NCI-H146 (cell line): ENCODE results near the gene NCBP3.
"Not testable (repeated sequence)": the region's sequence is repeated elsewhere in the genome, so short reads cannot be mapped to it uniquely, and the experiment has no call there.

Source experiments
- DNase-seq: peaks from one replicate; lab custom pipeline; 2025; lab: John Stamatoyannopoulos, UW

NCBP3 gene

DNA sequence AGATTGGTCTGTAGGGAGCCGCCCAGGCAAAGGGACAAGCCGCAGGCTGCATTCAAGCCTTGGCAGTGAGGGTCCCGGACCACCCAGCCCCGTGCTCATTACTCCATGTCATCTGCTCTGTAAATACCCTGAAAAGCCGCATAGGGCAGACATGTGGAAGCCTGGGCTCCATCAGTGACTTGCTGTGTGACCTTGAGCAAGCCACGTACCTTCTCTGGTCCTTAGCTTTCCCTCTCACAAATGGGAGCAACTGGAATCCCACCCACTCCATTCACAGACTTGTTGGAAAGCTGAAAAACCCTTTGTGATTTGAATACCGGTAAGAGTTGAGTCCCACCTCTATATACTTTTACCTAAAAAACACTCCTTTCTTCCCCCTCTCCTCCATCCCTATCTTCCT lies 34.9 kb upstream of the NCBP3 start:
- DNase-seq = no peak

DNA sequence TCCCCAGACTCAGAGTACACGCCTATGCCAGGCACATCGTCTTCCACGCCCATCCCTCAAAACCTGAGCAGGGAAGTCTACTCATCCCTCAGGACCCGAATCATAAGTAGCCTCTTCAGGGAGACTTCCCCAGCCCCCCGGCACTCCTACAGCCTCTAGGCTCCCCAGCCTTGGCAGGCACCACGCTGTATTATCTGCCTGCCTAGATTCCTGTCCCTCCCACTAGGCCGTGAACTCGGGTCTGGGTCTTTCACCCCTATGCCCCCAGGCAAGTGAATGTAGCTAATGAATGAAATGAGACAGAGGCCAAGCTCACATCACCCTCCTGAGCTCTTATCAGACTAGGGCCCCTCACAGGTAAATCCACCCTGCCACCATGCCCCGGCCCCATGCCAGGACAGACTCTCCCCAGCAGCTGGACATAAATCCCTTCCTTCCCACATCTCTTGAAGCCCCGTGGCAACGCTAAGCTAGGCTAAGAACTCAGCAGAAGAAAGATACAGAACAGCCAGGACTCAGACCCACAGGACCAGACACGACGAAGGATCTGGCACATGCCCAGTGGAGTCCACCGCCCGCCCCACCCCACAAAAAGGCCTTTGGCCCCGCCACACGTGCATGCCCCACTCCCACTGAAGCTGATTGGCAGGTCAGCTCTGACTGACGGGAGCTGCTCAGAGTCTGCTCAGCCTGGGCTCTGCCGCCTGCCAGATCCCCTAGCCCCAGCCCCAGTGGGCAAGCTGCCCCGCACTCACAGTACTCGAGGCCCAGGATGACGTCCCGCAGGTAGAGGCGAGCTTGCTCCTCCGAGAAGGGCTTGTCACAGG lies 33.8 kb upstream of the NCBP3 start:
- no peak for DNase-seq

GRCh38 chr17:3879186-3879585 lies 33.1 kb upstream of the NCBP3 start:
- no peak for DNase-seq

DNA sequence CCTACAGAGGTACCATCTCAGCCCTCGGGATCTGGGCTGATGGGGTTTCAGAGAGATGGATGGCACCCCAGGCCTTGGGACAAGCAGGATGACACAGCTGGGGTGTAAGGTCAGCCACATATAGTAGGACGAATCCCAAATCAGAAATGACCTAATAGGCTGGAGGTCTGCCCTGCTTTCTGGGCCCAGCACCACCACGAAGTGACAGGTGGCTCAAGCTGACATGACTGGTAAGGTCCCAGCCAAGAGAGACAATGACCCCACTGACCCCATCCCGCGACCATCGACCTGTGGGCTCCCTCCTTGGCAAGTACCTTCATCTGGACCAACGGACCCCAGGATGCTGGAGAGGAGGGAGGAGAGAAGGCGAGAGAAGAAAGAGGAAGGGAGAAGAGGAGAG lies 31.2 kb upstream of the NCBP3 start:
- DNase-seq = no peak

- no peak for DNase-seq
Observed at GRCh38 chr17:3875317-3875716, 29.3 kb upstream of the NCBP3 start.

DNA sequence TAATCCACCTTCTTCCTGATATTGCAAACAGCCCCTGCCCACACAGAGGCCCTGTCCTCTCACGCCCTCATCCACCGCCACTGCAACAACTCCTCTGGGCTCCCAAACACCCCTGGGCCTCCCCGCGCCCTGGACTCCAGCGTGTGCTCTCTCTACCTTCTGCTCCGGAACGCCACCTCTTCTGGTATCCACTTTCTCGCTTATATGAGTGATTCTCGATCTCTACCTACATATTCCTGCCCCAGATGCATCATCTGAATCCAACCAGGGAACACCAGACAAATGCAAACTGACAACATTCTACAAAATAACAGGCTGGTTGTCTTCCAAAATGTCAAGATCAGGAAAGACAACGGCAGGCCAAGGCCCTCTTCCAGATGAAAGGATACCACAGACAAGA lies 27.8 kb upstream of the NCBP3 start:
- no peak for DNase-seq

DNA sequence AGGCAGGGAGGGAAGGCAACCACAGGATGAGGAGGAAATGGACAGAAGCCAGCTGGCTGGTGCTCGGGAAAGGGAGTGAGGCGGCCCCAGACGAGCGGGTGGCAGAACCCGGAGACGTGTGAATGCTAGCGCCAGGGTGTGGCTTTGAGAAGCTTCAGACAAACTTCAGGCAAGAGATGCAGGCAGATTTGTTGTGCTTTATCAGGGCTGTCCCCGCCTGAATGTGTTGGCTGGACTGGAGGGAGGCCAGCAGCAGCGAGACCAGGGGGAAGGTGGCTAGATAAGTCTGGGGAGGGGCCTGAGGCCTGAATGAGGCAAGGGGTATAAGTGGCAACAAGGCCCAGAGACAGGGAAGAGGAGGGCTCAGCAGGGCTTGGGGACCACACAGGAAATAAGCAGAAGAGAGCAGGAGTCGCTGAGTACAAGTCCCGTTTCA lies 24.8 kb upstream of the NCBP3 start:
- no peak for DNase-seq

- DNase-seq = no peak
Observed at GRCh38 chr17:3867606-3868005, 21.6 kb upstream of the NCBP3 start.

DNA sequence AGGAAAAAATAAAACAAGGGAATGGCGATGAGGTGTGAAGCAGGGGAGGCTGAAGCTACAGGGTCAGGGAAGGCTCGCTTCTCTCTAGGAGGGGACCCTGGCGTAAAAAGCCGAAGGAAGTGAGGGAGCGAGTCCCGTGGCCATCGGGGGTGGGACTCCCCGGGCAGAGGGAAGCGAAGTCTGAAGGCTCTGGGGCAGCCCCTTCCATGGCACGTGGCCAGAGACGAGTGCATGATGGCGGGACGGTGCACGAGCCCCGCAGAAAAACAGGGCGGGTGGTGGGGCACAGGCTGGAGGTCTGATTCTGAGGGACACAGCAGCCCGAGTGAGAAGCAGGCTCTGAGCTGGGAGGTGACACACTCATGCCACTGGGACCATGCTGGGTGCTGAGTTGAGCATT lies 21.1 kb upstream of the NCBP3 start:
- DNase-seq = no peak

- DNase-seq = no peak
Observed at GRCh38 chr17:3866276-3866675, 20.2 kb upstream of the NCBP3 start.

- no peak for DNase-seq
Observed at GRCh38 chr17:3865176-3865575, 19.1 kb upstream of the NCBP3 start.

GRCh38 chr17:3864534-3864933 lies 18.5 kb upstream of the NCBP3 start:
- DNase-seq = no peak

GRCh38 chr17:3861761-3862681 lies 16.0 kb upstream of the NCBP3 start:
- DNase-seq = no peak

DNA sequence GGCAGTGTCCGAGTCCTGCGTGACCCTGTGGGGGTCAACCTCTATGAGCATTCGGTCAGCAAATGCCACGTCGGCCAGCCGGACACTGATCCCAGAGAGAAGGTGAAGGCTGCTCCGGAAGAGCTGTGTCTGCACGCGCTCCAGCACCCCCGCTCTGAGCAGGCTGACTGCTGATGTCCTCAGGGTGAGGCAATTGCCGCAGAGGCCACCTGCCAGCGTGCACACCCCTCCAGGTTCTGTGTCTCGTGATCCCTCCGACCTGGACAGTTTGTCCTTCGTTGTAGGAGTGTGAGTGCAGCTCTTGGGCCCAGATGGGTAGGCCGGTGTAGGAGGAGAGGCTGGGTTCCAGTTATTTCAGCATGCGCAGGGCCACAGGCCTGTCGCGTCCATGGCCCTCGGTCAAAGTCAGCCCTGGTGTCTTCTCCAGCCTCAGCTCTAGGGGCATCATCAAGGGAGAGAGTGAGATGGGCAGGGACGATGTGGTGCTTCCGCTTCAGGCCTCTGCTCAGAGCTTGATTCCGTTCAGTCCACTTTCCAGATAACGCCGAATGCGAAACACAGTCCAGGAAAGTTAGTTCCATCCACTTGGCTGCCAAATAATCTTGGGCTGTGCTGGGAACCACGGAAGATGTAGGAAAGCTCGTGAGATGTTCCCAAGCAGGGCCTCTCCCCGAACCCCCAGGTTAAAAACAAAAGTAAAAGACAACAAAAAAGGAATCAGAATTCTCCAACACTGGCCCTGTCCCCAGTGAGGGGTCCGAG lies 15.1 kb upstream of the NCBP3 start:
- DNase-seq = no peak

DNA sequence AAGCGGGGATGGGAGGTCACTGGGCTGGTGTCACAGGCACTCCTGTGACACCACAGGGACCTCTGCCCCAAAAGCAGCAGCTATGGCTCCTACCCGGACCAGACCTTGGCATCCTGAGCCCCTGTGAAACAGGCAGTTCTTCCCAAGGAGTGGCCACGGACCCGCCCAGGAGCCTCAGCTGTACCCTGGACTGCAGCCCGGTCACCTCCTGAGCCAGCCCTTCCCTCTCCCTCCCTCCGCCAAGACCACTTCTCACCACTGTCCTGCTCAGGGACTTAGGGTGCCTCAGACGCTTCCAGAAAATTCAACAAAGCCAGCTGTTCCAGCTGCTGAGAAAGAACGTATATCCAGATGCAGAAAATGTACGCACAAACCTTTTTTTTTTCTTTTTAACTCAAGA lies 13.9 kb upstream of the NCBP3 start:
- no peak for DNase-seq

DNA sequence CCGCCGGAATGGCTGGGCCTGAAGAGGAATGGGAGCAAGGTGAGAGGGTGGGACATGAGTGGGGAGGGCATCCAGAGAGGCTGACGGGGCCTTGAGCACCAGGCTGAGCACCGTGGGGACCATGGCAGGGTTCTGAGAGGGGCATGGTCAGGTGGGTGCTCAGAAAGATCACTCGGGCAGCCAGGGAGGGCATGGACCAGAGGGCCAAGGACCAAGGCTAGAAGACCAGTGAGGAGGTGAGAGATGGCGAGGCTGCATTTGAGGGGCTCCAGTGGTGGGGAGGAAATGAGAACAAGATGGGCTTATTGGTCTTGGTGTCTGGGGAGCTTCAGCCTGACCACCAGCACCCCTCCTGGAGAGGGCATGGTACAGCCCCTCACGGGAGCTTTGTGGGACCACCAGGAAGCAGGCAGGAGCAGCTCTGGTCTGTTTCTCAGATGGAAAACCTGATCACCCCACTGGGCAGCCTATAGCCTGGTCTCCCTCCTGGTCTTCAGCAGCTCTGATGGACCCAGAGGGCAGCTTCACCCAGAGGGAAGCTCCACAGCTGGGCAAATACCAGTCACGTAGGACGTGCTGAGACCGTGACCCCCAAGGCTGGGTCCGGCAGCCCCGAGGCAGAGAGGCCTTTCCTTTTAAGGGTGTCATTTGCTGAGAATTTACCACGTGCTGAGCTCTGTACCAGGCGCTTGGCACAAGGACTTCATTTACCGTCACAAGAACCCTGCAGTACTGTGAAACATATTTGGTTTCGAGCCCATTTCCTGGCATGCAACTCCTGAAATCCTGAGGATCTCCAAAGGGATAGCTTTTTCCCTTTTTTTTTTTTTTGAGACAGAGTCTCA lies 11.4 kb upstream of the NCBP3 start:
- DNase-seq = no peak

DNA sequence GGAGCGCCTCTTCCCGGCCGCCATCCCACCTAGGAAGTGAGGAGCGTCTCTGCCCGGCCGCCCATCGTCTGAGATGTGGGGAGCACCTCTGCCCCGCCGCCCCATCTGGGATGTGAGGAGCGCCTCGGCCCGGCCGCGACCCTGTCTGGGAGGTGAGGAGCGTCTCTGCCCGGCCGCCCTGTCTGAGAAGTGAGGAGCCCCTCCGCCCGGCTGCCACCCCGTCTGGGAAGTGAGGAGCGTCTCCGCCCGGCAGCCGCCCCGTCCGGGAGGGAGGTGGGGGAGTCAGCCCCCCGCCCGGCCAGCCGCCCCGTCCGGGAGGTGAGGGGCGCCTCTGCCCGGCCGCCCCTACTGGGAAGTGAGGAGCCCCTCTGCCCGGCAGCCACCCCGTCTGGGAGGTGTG lies 8.2 kb upstream of the NCBP3 start:
- not testable (repeated sequence) for DNase-seq

- DNase-seq = no peak
Observed at GRCh38 chr17:3852561-3852960, 6.5 kb upstream of the NCBP3 start.

- no peak for DNase-seq
Observed at GRCh38 chr17:3851461-3852100, 5.5 kb upstream of the NCBP3 start.

DNA sequence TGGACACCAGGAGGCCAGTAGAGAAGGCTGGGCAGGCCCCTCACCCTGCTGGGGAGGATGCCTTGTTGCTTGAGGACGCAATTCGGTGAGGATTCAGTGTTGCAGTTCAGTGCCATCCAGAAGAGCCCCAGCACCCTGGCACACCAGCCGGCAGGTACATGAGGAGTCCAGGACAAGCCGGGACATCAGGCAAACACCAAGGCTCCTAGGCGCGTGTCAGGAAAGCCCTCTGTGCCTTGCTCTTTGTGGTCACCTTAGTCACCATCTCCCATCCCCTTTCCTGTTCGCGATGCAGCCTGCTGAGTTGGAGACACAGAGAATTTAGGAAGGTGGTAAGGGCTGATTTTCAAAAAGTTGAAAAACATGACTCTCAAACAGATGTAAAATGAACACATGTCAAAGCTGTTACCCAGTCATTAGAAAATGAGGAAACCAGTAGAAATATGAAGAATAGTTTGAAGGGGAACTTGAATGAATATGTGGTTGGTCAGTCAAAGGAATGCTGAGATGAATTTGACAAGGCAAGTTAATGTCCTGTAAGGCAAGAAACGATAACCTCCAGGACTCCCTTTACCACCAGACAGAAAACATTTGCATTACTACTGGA lies 2.3 kb upstream of the NCBP3 start:
- DNase-seq = no peak
